SK-N-SH (cell line): ENCODE data around the gene NFIX.

Experiments used
- CTCF ChIP-seq: fragments of 200-600 bp; sonication (generic); IDR thresholded peaks from 2 replicates; pipeline ENCODE4 v1.6.1; 2017; ENCODE audit warnings: antibody characterized with exemption, mild to moderate bottlenecking, moderate library complexity
- EZH2phosphoT487 ChIP-seq: fragments of 200-600 bp; sonication (generic); IDR thresholded peaks from 2 replicates; pipeline ENCODE4 v1.6.1; 2017; ENCODE audit warnings: low read depth, mixed run types, mild to moderate bottlenecking, antibody characterized with exemption, moderate library complexity, borderline replicate concordance
- GABPA ChIP-seq: IDR thresholded peaks from 2 replicates; pipeline ENCODE4 v1.4.0; 2012; ENCODE audit warnings: low read depth, mild to moderate bottlenecking
- JUND ChIP-seq: IDR thresholded peaks from 2 replicates; pipeline ENCODE4 v1.4.0; 2012
- MAX ChIP-seq: IDR thresholded peaks from 2 replicates; pipeline ENCODE4 v1.4.0; 2012; ENCODE audit warnings: low read depth
- NFIC ChIP-seq: IDR thresholded peaks from 2 replicates; pipeline ENCODE4 v1.4.0; 2012; ENCODE audit warnings: borderline replicate concordance
- POLR2AphosphoS5 ChIP-seq: IDR thresholded peaks from 2 replicates; pipeline ENCODE4 v1.6.1; 2012; ENCODE audit warnings: low read depth, low read length
- REST ChIP-seq: IDR thresholded peaks from 2 replicates; pipeline ENCODE4 v1.6.1; 2012; ENCODE audit warnings: mild to moderate bottlenecking, low read depth, low read length, moderate library complexity
- TAF1 ChIP-seq: IDR thresholded peaks from 2 replicates; pipeline ENCODE4 v1.6.1; 2012; ENCODE audit warnings: low read depth, mild to moderate bottlenecking, low read length, moderate library complexity, borderline replicate concordance
- YY1 ChIP-seq: IDR thresholded peaks from 2 replicates; pipeline ENCODE4 v1.4.0; 2012; ENCODE audit warnings: low read depth, mild to moderate bottlenecking
- ZBTB33 ChIP-seq: IDR thresholded peaks from 2 replicates; pipeline ENCODE4 v1.4.0; 2012; ENCODE audit warnings: low read depth, borderline replicate concordance
- TF ChIP-seq, protein P1 (sequence below): fragments of 150-350 bp; IDR thresholded peaks from 2 replicates; pipeline ENCODE4 v1.6.1; 2016; ENCODE audit warnings: mild to moderate bottlenecking, low read depth, low read length
- TF ChIP-seq, protein P2 (sequence below): fragments of 150-350 bp; IDR thresholded peaks from 2 replicates; pipeline ENCODE4 v1.6.1; 2017; ENCODE audit warnings: antibody characterized with exemption, low read length, low read depth, borderline replicate concordance

DNA sequence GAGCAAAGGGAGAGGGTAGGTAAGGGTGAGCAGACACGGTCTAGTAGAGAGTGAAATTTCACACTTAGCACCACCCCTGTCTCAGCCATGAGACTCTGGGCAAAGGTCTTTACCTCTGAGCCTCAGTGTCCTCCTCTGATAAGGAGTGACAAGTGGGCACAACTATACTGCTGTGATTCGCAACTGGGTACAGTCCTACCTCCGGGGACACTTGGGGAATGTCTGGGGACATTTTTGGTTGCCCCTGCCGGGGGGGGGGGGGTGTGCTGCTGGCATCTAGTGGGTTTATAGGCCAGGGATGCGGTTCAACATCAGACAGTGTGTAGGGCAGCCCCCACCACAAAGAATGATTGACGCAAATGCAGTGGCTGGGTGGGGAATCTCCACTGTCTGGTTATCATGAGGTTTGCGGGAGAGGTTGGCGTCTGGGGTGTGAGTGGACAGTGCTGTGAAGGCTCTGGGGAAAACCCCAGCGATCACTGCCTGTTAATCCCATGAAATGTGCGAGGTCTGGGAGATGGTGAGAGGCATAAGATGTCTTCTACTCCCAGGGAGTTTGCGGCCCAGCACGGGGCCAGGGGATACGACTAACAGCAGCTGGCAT, 127.1 kb downstream of the NFIX start:
- TF ChIP-seq MAX (no peak), JUND (no peak), GABPA (no peak), CTCF (no peak), EZH2phosphoT487 (no peak), NFIC (no peak), REST (no peak), YY1 (no peak), ZBTB33 (no peak), POLR2AphosphoS5 (no peak), TAF1 (no peak)
- TF ChIP-seq, protein P1, sequence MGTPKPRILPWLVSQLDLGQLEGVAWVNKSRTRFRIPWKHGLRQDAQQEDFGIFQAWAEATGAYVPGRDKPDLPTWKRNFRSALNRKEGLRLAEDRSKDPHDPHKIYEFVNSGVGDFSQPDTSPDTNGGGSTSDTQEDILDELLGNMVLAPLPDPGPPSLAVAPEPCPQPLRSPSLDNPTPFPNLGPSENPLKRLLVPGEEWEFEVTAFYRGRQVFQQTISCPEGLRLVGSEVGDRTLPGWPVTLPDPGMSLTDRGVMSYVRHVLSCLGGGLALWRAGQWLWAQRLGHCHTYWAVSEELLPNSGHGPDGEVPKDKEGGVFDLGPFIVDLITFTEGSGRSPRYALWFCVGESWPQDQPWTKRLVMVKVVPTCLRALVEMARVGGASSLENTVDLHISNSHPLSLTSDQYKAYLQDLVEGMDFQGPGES, result no peak
- TF ChIP-seq, protein P2, sequence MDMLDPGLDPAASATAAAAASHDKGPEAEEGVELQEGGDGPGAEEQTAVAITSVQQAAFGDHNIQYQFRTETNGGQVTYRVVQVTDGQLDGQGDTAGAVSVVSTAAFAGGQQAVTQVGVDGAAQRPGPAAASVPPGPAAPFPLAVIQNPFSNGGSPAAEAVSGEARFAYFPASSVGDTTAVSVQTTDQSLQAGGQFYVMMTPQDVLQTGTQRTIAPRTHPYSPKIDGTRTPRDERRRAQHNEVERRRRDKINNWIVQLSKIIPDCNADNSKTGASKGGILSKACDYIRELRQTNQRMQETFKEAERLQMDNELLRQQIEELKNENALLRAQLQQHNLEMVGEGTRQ, result no peak
